Activated T-cell treated with anti-CD3 and anti-CD28 coated beads, Interleukin-2, amount 50 U/mL, for 1 hour (primary cell): ENCODE measurements around the gene PHKA1.
"Not testable (repeated sequence)": the region's sequence is repeated elsewhere in the genome, so short reads cannot be mapped to it uniquely, and the experiment has no call there.

ENCODE experiments used
- DNase-seq: peaks from one replicate; pipeline ENCODE4 v3.0.0-alpha.2; 2020

Gene PHKA1

GRCh38 chrX:72713599-72714477, at the start of gene PHKA1:
Gene PHKA1, minus strand, starts transcription at chrX:72714306. Its CDS starts 426 bp downstream, at chrX:72713880.
- DNase-seq: peak; percentile 27

GRCh38 chrX:72760454-72760853, 46.3 kb upstream of the PHKA1 start:
- DNase-seq: not testable (repeated sequence)

GRCh38 chrX:72748545-72748944, 34.4 kb upstream of the PHKA1 start:
- DNase-seq: not testable (repeated sequence)

GRCh38 chrX:72745546-72745945, 31.4 kb upstream of the PHKA1 start:
- not testable (repeated sequence) for DNase-seq

- no peak for DNase-seq
These were observed 21.5 kb upstream of the PHKA1 start for GRCh38 chrX:72735561-72735960.

GRCh38 chrX:72733636-72734035, 19.5 kb upstream of the PHKA1 start:
- DNase-seq: not testable (repeated sequence)

GRCh38 chrX:72727846-72728245, 13.7 kb upstream of the PHKA1 start:
- DNase-seq: no peak

GRCh38 chrX:72716766-72717165, 2.7 kb upstream of the PHKA1 start:
- no peak for DNase-seq

- no peak for DNase-seq
These were observed 1.4 kb upstream of the PHKA1 start for GRCh38 chrX:72715546-72715945.

- no peak for DNase-seq
These were observed 391 bp upstream of the PHKA1 start for GRCh38 chrX:72714478-72714916.

- no peak for DNase-seq
These were observed 976 bp downstream of the PHKA1 start for GRCh38 chrX:72713130-72713529.

- no peak for DNase-seq
These were observed 1.9 kb downstream of the PHKA1 start for GRCh38 chrX:72712094-72712755.

- no peak for DNase-seq
These were observed 8.3 kb downstream of the PHKA1 start for GRCh38 chrX:72705814-72706213.

GRCh38 chrX:72705111-72705510, 9.0 kb downstream of the PHKA1 start:
- DNase-seq: no peak

- DNase-seq: no peak
These were observed 19.9 kb downstream of the PHKA1 start for GRCh38 chrX:72694170-72694569.

- no peak for DNase-seq
These were observed 20.6 kb downstream of the PHKA1 start for GRCh38 chrX:72693477-72693876.

- DNase-seq: no peak
These were observed 26.7 kb downstream of the PHKA1 start for GRCh38 chrX:72687396-72687795.

- no peak for DNase-seq
These were observed 28.2 kb downstream of the PHKA1 start for GRCh38 chrX:72685810-72686456.

- no peak for DNase-seq
These were observed 29.1 kb downstream of the PHKA1 start for GRCh38 chrX:72685018-72685417.

GRCh38 chrX:72683631-72684030, 30.5 kb downstream of the PHKA1 start:
- no peak for DNase-seq

GRCh38 chrX:72676465-72676864, 37.6 kb downstream of the PHKA1 start:
- no peak for DNase-seq

GRCh38 chrX:72673951-72674350, 40.2 kb downstream of the PHKA1 start:
- not testable (repeated sequence) for DNase-seq

- not testable (repeated sequence) for DNase-seq
These were observed 44.6 kb downstream of the PHKA1 start for GRCh38 chrX:72669508-72669907.

GRCh38 chrX:72666451-72666850, 47.7 kb downstream of the PHKA1 start:
- DNase-seq: no peak
